Measurements from ENCODE around the gene DCAF17.

Gene DCAF17

DNA sequence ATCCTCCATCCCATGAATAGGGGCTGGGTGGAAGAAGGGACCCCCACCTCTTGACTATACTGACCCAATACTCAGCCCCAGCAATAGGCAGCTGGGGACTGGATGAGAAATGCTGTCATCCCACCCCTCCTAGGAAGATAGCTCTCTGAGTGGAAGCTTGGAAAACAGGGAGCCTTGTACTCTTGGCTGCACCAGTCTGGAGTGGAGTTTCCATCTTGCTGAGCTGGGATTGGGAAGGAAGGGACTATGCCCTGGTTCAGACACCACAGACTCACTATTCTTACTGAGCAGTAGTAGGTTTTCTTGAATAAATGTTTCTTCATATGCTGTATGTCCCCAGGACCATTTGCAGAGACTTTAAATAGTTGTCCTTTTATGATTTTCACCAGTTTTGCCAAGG is 7.4 kb downstream of the DCAF17 start:
- H2BK12ac ChIP-seq (ENCODE audit: low read length) = no peak overlapping the region
- no peak overlapping the region for H3K23ac ChIP-seq (ENCODE audit: low read length)
- H3K4ac ChIP-seq (ENCODE audit: low read depth, low read length) = no peak overlapping the region
- no peak overlapping the region for H3K4me2 ChIP-seq (ENCODE audit: low read length)
- H3K14ac ChIP-seq (ENCODE audit: low read length) = no peak overlapping the region
- H2BK120ac ChIP-seq (ENCODE audit: insufficient read depth, low read length, poor library complexity) = no peak overlapping the region
- no peaks in the 10 kb centered on the region for H3K79me2 ChIP-seq (ENCODE audit: control insufficient read depth, insufficient read depth, low read length, poor library complexity)
- H4K12ac ChIP-seq (ENCODE audit: low read depth, low read length) = no peak overlapping the region
- no peak overlapping the region for H3K4me3 ChIP-seq (ENCODE audit: low read depth, low read length)
- no peak overlapping the region for H3K9ac ChIP-seq (ENCODE audit: low read length)
- no peak overlapping the region for H3K27ac ChIP-seq (ENCODE audit: low read depth, low read length)
- no peaks in the 10 kb centered on the region for H3K79me1 ChIP-seq (ENCODE audit: low read length)
- H3K4me1 ChIP-seq (ENCODE audit: control insufficient read depth in 1 of 2, insufficient read depth in 2 of 2, low read length in 2 of 2) = no peaks in the 10 kb centered on the region
- no peak overlapping the region for H4K91ac ChIP-seq (ENCODE audit: low read depth, low read length)
- no peak overlapping the region for H4K8ac ChIP-seq (ENCODE audit: low read depth, low read length)
- peaks cover 12 to 20% of the 10 kb centered on the region in 2 experiments for H3K36me3 ChIP-seq (ENCODE audit: control insufficient read depth in 1 of 2, insufficient read depth in 2 of 2, low read length in 2 of 2)
- no peaks in the 10 kb centered on the region for H3K9me3 ChIP-seq (ENCODE audit: insufficient read depth, low read depth, low read length)
- H2AK5ac ChIP-seq (ENCODE audit: low read length) = no peak overlapping the region
- no peak overlapping the region for H2AFZ ChIP-seq (ENCODE audit: insufficient read depth, low read length, poor library complexity)
- H3K18ac ChIP-seq (ENCODE audit: low read length) = no peak overlapping the region
- no peak for DNase-seq
- H2BK5ac ChIP-seq (ENCODE audit: low read depth, low read length, poor library complexity) = no peak overlapping the region
- no peaks in the 10 kb centered on the region for H3K27me3 ChIP-seq (ENCODE audit: insufficient read depth, low read length)

DNA sequence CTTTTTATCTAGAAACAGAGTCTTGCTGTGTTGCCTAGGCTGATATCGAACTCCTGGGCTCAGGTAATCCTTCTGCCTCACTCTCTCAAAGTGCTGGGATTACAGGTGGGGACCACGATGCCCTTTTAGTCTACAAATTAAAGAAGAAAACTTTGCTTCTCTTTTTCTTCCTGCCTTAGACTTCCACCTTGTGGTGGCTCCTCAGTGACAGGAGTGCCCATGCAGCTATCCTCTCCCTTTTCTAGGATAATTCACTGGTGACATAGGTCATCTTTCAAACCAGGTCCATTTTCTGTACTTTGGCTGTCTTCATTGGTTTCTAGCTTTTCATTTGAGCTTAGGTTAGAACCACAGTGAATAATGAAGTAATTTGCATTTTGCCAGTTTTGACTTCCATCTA is 13.6 kb downstream of the DCAF17 start:
- no CpG with 5 or more reads among the region's 2 CpGs for whole genome bisulfite sequencing (ENCODE audit: extremely low coverage, insufficient coverage, insufficient read length)
- Histone ChIP-seq H3K9me3 (ENCODE audit: insufficient read depth, low read depth, low read length) (no peaks in the 10 kb centered on the region), H3K4me1 (ENCODE audit: control insufficient read depth in 1 of 2, insufficient read depth in 2 of 2, low read length in 2 of 2) (no peaks in the 10 kb centered on the region), H2AFZ (ENCODE audit: insufficient read depth, low read length, poor library complexity) (no peak overlapping the region), H3K4ac (ENCODE audit: low read depth, low read length) (no peak overlapping the region), H3K9ac (ENCODE audit: low read length) (no peak overlapping the region), H3K79me1 (ENCODE audit: low read length) (no peaks in the 10 kb centered on the region), H3K36me3 (ENCODE audit: control insufficient read depth in 1 of 2, insufficient read depth in 2 of 2, low read length in 2 of 2) (peaks cover 12 to 17% of the 10 kb centered on the region in 2 experiments), H3K23ac (ENCODE audit: low read length) (no peak overlapping the region), H3K4me2 (ENCODE audit: low read length) (no peak overlapping the region), H3K27ac (ENCODE audit: low read depth, low read length) (no peak overlapping the region), H2BK5ac (ENCODE audit: low read depth, low read length, poor library complexity) (no peak overlapping the region), H3K4me3 (ENCODE audit: low read depth, low read length) (no peak overlapping the region), H2BK12ac (ENCODE audit: low read length) (no peak overlapping the region), H4K8ac (ENCODE audit: low read depth, low read length) (no peak overlapping the region), H3K79me2 (ENCODE audit: control insufficient read depth, insufficient read depth, low read length, poor library complexity) (no peaks in the 10 kb centered on the region), H4K12ac (ENCODE audit: low read depth, low read length) (no peak overlapping the region), H3K14ac (ENCODE audit: low read length) (no peak overlapping the region), H2AK5ac (ENCODE audit: low read length) (no peak overlapping the region), H4K91ac (ENCODE audit: low read depth, low read length) (no peak overlapping the region), H2BK120ac (ENCODE audit: insufficient read depth, low read length, poor library complexity) (no peak overlapping the region), H3K18ac (ENCODE audit: low read length) (no peak overlapping the region), H3K27me3 (ENCODE audit: insufficient read depth, low read length) (no peaks in the 10 kb centered on the region)
- no peak for DNase-seq

DNA sequence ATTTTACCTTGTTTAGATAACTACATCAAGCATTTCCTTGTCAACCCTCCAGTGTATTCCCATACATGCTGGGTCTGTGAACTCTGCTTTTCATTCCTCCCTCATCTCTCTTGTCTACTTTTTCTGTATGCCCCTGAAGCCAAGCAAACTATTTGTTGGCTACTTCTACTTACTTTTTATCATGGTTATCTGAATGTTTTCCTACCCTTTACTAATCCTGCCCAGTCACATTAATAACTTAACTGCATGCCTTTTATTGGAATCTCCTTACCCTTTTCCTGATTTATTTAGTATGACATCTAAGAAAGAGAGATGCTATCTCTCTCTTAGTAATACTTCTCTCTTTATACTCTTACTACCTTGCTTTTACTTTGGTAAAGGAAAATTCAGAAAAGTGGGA is 17.0 kb downstream of the DCAF17 start:
- H3K4ac ChIP-seq (ENCODE audit: low read depth, low read length) = no peak overlapping the region
- peak in 1 of 2 donors; percentile 63 for DNase-seq
- no peaks in the 10 kb centered on the region for H3K79me2 ChIP-seq (ENCODE audit: control insufficient read depth, insufficient read depth, low read length, poor library complexity)
- H3K9me3 ChIP-seq (ENCODE audit: insufficient read depth, low read depth, low read length) = no peaks in the 10 kb centered on the region
- H3K79me1 ChIP-seq (ENCODE audit: low read length) = no peaks in the 10 kb centered on the region
- H3K4me2 ChIP-seq (ENCODE audit: low read length) = no peak overlapping the region
- H3K36me3 ChIP-seq (ENCODE audit: control insufficient read depth in 1 of 2, insufficient read depth in 2 of 2, low read length in 2 of 2) = peaks cover 12 to 13% of the 10 kb centered on the region in 2 experiments
- H4K12ac ChIP-seq (ENCODE audit: low read depth, low read length) = no peak overlapping the region
- H3K14ac ChIP-seq (ENCODE audit: low read length) = no peak overlapping the region
- no peak overlapping the region for H2BK5ac ChIP-seq (ENCODE audit: low read depth, low read length, poor library complexity)
- no peak overlapping the region for H2AFZ ChIP-seq (ENCODE audit: insufficient read depth, low read length, poor library complexity)
- H4K91ac ChIP-seq (ENCODE audit: low read depth, low read length) = no peak overlapping the region
- H3K27me3 ChIP-seq (ENCODE audit: insufficient read depth, low read length) = no peaks in the 10 kb centered on the region
- H3K18ac ChIP-seq (ENCODE audit: low read length) = no peak overlapping the region
- H3K4me1 ChIP-seq (ENCODE audit: control insufficient read depth in 1 of 2, insufficient read depth in 2 of 2, low read length in 2 of 2) = no peaks in the 10 kb centered on the region
- H3K23ac ChIP-seq (ENCODE audit: low read length) = no peak overlapping the region
- no peak overlapping the region for H4K8ac ChIP-seq (ENCODE audit: low read depth, low read length)
- no peak overlapping the region for H3K9ac ChIP-seq (ENCODE audit: low read length)
- H3K4me3 ChIP-seq (ENCODE audit: low read depth, low read length) = no peak overlapping the region
- H2BK120ac ChIP-seq (ENCODE audit: insufficient read depth, low read length, poor library complexity) = no peak overlapping the region
- H2BK12ac ChIP-seq (ENCODE audit: low read length) = no peak overlapping the region
- no peak overlapping the region for H2AK5ac ChIP-seq (ENCODE audit: low read length)
- no peak overlapping the region for H3K27ac ChIP-seq (ENCODE audit: low read depth, low read length)

DNA sequence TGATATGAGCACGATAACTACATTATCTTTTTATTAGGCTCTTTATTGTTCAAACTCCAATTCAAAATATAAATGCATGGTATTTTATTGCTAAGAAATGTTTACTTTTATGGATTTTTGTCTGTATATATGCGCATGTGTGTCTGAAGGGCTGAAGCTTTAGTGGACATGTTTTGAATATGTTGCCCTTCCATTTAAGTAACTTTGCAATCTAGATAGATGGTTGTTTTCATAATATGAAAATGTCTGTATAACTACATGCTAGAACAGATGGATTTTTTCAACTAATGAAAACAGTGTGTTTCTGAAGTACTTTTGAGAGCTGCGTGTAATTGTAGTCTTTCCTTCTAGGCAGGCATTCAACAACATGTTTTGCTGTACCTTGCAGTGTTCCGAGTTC is 18.7 kb downstream of the DCAF17 start:
- H4K8ac ChIP-seq (ENCODE audit: low read depth, low read length) = no peak overlapping the region
- no peaks in the 10 kb centered on the region for H3K79me1 ChIP-seq (ENCODE audit: low read length)
- no peak overlapping the region for H3K23ac ChIP-seq (ENCODE audit: low read length)
- H3K27ac ChIP-seq (ENCODE audit: low read depth, low read length) = no peak overlapping the region
- H3K18ac ChIP-seq (ENCODE audit: low read length) = no peak overlapping the region
- no peaks in the 10 kb centered on the region for H3K9me3 ChIP-seq (ENCODE audit: insufficient read depth, low read depth, low read length)
- H3K4me1 ChIP-seq (ENCODE audit: control insufficient read depth in 1 of 2, insufficient read depth in 2 of 2, low read length in 2 of 2) = no peaks in the 10 kb centered on the region
- no peak overlapping the region for H3K4me3 ChIP-seq (ENCODE audit: low read depth, low read length)
- WGBS (ENCODE audit: extremely low coverage, insufficient coverage, insufficient read length) = no CpG with 5 or more reads among the region's 4 CpGs
- no peak overlapping the region for H2AK5ac ChIP-seq (ENCODE audit: low read length)
- no peak overlapping the region for H3K4me2 ChIP-seq (ENCODE audit: low read length)
- DNase-seq = no peak
- no peak overlapping the region for H2AFZ ChIP-seq (ENCODE audit: insufficient read depth, low read length, poor library complexity)
- no peak overlapping the region for H4K12ac ChIP-seq (ENCODE audit: low read depth, low read length)
- H3K36me3 ChIP-seq (ENCODE audit: control insufficient read depth in 1 of 2, insufficient read depth in 2 of 2, low read length in 2 of 2) = peaks cover 7 to 10% of the 10 kb centered on the region in 2 experiments
- no peak overlapping the region for H3K9ac ChIP-seq (ENCODE audit: low read length)
- H3K79me2 ChIP-seq (ENCODE audit: control insufficient read depth, insufficient read depth, low read length, poor library complexity) = no peaks in the 10 kb centered on the region
- H3K4ac ChIP-seq (ENCODE audit: low read depth, low read length) = no peak overlapping the region
- no peak overlapping the region for H2BK5ac ChIP-seq (ENCODE audit: low read depth, low read length, poor library complexity)
- no peak overlapping the region for H2BK12ac ChIP-seq (ENCODE audit: low read length)
- no peak overlapping the region for H4K91ac ChIP-seq (ENCODE audit: low read depth, low read length)
- H2BK120ac ChIP-seq (ENCODE audit: insufficient read depth, low read length, poor library complexity) = no peak overlapping the region
- no peak overlapping the region for H3K14ac ChIP-seq (ENCODE audit: low read length)
- no peaks in the 10 kb centered on the region for H3K27me3 ChIP-seq (ENCODE audit: insufficient read depth, low read length)

DNA sequence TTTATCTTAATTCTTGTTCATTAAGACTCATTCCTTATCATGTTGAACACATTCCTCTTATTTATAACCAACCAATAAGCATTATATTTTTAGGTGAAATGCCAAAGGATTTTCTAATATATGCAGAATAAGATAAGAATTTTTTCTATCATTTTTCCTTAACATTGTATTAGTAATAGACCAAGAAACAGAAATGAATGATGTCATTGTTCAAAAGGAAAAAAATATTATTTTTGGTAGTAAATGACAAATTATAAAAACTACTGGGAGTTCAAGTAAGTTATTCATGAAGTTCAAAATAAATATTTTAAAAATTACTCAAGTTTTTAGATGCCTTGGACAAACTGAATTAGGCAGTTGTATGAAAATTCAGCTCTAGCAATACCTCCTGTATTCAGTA is 25.5 kb downstream of the DCAF17 start:
- Histone ChIP-seq H4K12ac (ENCODE audit: low read depth, low read length) (no peak overlapping the region), H2BK5ac (ENCODE audit: low read depth, low read length, poor library complexity) (no peak overlapping the region), H3K4me1 (ENCODE audit: control insufficient read depth in 1 of 2, insufficient read depth in 2 of 2, low read length in 2 of 2) (no peaks in the 10 kb centered on the region), H3K18ac (ENCODE audit: low read length) (no peak overlapping the region), H3K4ac (ENCODE audit: low read depth, low read length) (no peak overlapping the region), H3K23ac (ENCODE audit: low read length) (no peak overlapping the region), H3K4me2 (ENCODE audit: low read length) (no peak overlapping the region), H3K9ac (ENCODE audit: low read length) (no peak overlapping the region), H3K9me3 (ENCODE audit: insufficient read depth, low read depth, low read length) (no peaks in the 10 kb centered on the region), H2BK12ac (ENCODE audit: low read length) (no peak overlapping the region), H4K91ac (ENCODE audit: low read depth, low read length) (no peak overlapping the region), H3K27me3 (ENCODE audit: insufficient read depth, low read length) (no peaks in the 10 kb centered on the region), H2BK120ac (ENCODE audit: insufficient read depth, low read length, poor library complexity) (no peak overlapping the region), H3K36me3 (ENCODE audit: control insufficient read depth in 1 of 2, insufficient read depth in 2 of 2, low read length in 2 of 2) (peaks cover 2 to 8% of the 10 kb centered on the region in 2 experiments), H3K79me2 (ENCODE audit: control insufficient read depth, insufficient read depth, low read length, poor library complexity) (no peaks in the 10 kb centered on the region), H4K8ac (ENCODE audit: low read depth, low read length) (no peak overlapping the region), H2AK5ac (ENCODE audit: low read length) (no peak overlapping the region), H3K14ac (ENCODE audit: low read length) (no peak overlapping the region), H3K27ac (ENCODE audit: low read depth, low read length) (no peak overlapping the region), H3K4me3 (ENCODE audit: low read depth, low read length) (no peak overlapping the region), H3K79me1 (ENCODE audit: low read length) (no peaks in the 10 kb centered on the region), H2AFZ (ENCODE audit: insufficient read depth, low read length, poor library complexity) (no peak overlapping the region)
- no peak for DNase-seq

Measured in trophoblast cell (in vitro differentiated cells and primary cell).